ENCODE measurements around the gene CFL2.

DNA sequence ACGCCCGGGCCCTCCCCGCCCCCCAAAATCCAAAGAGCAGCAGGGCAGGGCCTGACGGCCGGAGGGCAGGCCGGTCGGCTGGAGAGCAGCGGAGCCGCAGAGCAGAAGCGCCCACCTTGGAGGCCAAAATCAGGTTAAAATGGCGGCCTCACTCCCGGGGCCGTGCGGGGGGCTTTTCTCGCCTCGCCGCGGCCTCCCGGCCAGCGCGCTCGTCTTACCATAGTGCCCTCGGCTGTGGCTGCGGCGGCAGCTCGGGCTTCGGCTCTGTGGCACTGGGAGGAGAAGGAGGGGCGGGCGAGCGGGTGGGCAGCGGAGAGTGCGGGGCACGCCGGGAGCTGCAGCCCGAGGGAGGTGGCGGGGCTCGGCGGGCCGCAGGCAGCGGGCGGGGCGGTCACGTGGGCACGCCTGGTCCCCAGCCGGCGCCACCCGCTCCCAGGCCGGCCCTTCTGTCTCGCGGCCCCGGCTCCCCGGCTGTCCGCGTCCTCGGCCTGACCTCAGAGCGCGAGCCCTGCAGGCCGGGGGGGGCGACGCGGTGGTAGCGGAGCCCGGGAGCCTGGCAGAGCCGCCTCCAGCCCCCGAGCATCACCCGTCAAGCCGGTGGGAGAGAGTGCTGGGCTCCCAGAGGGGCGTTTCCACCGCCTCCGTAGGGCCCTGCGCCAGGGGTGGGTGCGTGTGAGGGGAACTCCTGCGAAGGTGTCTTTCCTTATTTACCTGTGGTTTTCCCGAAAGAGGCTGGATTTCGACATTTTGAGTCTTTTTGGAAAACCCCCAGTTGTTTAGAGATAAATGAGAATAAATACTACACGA is at the start of gene CFL2:
- peak; percentile 88 to 89 for TF ChIP-seq POLR2A (IDR thresholded peaks at IDR 0.05)
- TF ChIP-seq, protein P1, sequence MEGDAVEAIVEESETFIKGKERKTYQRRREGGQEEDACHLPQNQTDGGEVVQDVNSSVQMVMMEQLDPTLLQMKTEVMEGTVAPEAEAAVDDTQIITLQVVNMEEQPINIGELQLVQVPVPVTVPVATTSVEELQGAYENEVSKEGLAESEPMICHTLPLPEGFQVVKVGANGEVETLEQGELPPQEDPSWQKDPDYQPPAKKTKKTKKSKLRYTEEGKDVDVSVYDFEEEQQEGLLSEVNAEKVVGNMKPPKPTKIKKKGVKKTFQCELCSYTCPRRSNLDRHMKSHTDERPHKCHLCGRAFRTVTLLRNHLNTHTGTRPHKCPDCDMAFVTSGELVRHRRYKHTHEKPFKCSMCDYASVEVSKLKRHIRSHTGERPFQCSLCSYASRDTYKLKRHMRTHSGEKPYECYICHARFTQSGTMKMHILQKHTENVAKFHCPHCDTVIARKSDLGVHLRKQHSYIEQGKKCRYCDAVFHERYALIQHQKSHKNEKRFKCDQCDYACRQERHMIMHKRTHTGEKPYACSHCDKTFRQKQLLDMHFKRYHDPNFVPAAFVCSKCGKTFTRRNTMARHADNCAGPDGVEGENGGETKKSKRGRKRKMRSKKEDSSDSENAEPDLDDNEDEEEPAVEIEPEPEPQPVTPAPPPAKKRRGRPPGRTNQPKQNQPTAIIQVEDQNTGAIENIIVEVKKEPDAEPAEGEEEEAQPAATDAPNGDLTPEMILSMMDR (IDR thresholded peaks at IDR 0.05), result no peak
- TF ChIP-seq POLR2AphosphoS5 (IDR thresholded peaks at IDR 0.05), result peak; percentile 95

Data from gastroesophageal sphincter (tissue), 3 donors.